Activated gamma-delta T cell treated with Interleukin-2 at 50 U/mL for 16 hours (primary cell): ENCODE measurements around the gene LONP1.
"Not testable (repeated sequence)": the region's sequence is repeated elsewhere in the genome, so short reads cannot be mapped to it uniquely, and the experiment has no call there.

Experiments used
- DNase-seq: peaks from one replicate; pipeline ENCODE4 v3.0.0-alpha.2; 2020

Gene LONP1

GRCh38 chr19:5719961-5720790 is at the start of gene LONP1, which contains the start of gene CATSPERD:
Gene LONP1 (minus strand): TSS chr19:5720146. CDS start chr19:5720132, 14 bp downstream.
Gene CATSPERD (plus strand): TSS chr19:5720637. CDS start chr19:5720738, 101 bp downstream.
- DNase-seq, result peak; percentile 98

GRCh38 chr19:5767949-5768348 is 48.0 kb upstream of the LONP1 start:
- DNase-seq, result no peak

GRCh38 chr19:5765220-5765619 is 45.3 kb upstream of the LONP1 start:
- no peak for DNase-seq

- no peak for DNase-seq
Observed at GRCh38 chr19:5762608-5763217, 42.8 kb upstream of the LONP1 start.

GRCh38 chr19:5753743-5754142 is 33.8 kb upstream of the LONP1 start:
- no peak for DNase-seq

GRCh38 chr19:5751709-5752108 is 31.8 kb upstream of the LONP1 start:
- no peak for DNase-seq

GRCh38 chr19:5749505-5749904 is 29.6 kb upstream of the LONP1 start:
- DNase-seq, result no peak

- DNase-seq, result not testable (repeated sequence)
Observed at GRCh38 chr19:5748920-5749319, 29.0 kb upstream of the LONP1 start.

- not testable (repeated sequence) for DNase-seq
Observed at GRCh38 chr19:5744999-5745398, 25.1 kb upstream of the LONP1 start.

- no peak for DNase-seq
Observed at GRCh38 chr19:5743630-5744029, 23.7 kb upstream of the LONP1 start.

GRCh38 chr19:5742051-5742450 is 22.1 kb upstream of the LONP1 start:
- no peak for DNase-seq

- no peak for DNase-seq
Observed at GRCh38 chr19:5738423-5738822, 18.5 kb upstream of the LONP1 start.

GRCh38 chr19:5733172-5733571 is 13.2 kb upstream of the LONP1 start:
- not testable (repeated sequence) for DNase-seq

GRCh38 chr19:5727453-5728050 is 7.6 kb upstream of the LONP1 start:
- DNase-seq, result no peak

- DNase-seq, result peak; percentile 18
Observed at GRCh38 chr19:5719274-5719960, 529 bp downstream of the LONP1 start.

GRCh38 chr19:5718579-5719273 is 1.2 kb downstream of the LONP1 start:
- DNase-seq, result no peak

- no peak for DNase-seq
Observed at GRCh38 chr19:5718037-5718578, 1.8 kb downstream of the LONP1 start.

- no peak for DNase-seq
Observed at GRCh38 chr19:5717215-5717935, 2.6 kb downstream of the LONP1 start.

- no peak for DNase-seq
Observed at GRCh38 chr19:5714816-5715215, 5.1 kb downstream of the LONP1 start.

- DNase-seq, result no peak
Observed at GRCh38 chr19:5713228-5713627, 6.7 kb downstream of the LONP1 start.

- DNase-seq, result no peak
Observed at GRCh38 chr19:5711713-5712161, 8.2 kb downstream of the LONP1 start.

- DNase-seq, result no peak
Observed at GRCh38 chr19:5711025-5711424, 8.9 kb downstream of the LONP1 start.
